K562 (cell line): Measurements from ENCODE around the gene COX10. TPM values are rescaled to one million over a fixed set of nuclear protein-coding genes. Genes with fewer than 3 reads are reported as not detected.

ENCODE experiments used
- BCL6 ChIP-seq: fragments of 250-450 bp; sonication (Bioruptor Pico); IDR thresholded peaks from 2 replicates; pipeline ENCODE4 v1.4.0; 2020
- CXXC5 ChIP-seq: fragments of 250-450 bp; sonication (Bioruptor Pico); IDR thresholded peaks from 2 replicates; pipeline ENCODE4 v1.8.0; 2022; ENCODE audit warnings: inconsistent platforms, mild to moderate bottlenecking, moderate library complexity
- E4F1 ChIP-seq: fragments of 250-450 bp; sonication (Bioruptor Pico); IDR thresholded peaks from 2 replicates; pipeline ENCODE4 v1.5.0; 2021; ENCODE audit warnings: mild to moderate bottlenecking, borderline replicate concordance
- ELF2 ChIP-seq: fragments of 250-450 bp; sonication (Bioruptor Pico); IDR thresholded peaks from 2 replicates; pipeline ENCODE4 v1.5.0; 2021; ENCODE audit warnings: mild to moderate bottlenecking
- EP400 ChIP-seq: fragments of 450-650 bp; IDR thresholded peaks from 2 replicates; pipeline ENCODE4 v1.6.1; 2017; ENCODE audit warnings: antibody characterized with exemption, mild to moderate bottlenecking, moderate library complexity
- ETS1 ChIP-seq: conservative IDR thresholded peaks from 2 replicates; pipeline ENCODE4 v1.6.1; 2011; ENCODE audit warnings: low read depth, mild to moderate bottlenecking, low read length; ENCODE audit not compliant: control insufficient read depth
- FOXK2 ChIP-seq, 2 experiments: fragments of 450-650 bp; IDR thresholded peaks in 1 of 2; conservative IDR thresholded peaks in 1 of 2; 2 replicates each; pipeline ENCODE4 v1.6.1; 2016; ENCODE audit warnings: low read depth in 2 of 2, mild to moderate bottlenecking in 1 of 2
- GABPB1 ChIP-seq: sonication (generic); formaldehyde crosslinking; IDR thresholded peaks from 2 replicates; pipeline ENCODE4 v1.8.0; 2022; ENCODE audit warnings: mild to moderate bottlenecking, missing genetic modification reagents
- KAT8 ChIP-seq: fragments of 450-650 bp; IDR thresholded peaks from 2 replicates; pipeline ENCODE4 v1.6.1; 2016; ENCODE audit warnings: low read depth, mild to moderate bottlenecking
- L3MBTL2 ChIP-seq: fragments of 450-650 bp; IDR thresholded peaks from 2 replicates; pipeline ENCODE4 v1.6.1; 2016; ENCODE audit warnings: mild to moderate bottlenecking, moderate library complexity
- MAX ChIP-seq: sonication (generic); formaldehyde crosslinking; IDR thresholded peaks from 2 replicates; pipeline ENCODE4 v1.9.0; 2022; ENCODE audit warnings: mild to moderate bottlenecking, missing genetic modification reagents
- PKNOX1 ChIP-seq: fragments of 450-650 bp; IDR thresholded peaks from 2 replicates; pipeline ENCODE4 v1.6.1; 2016
- PTRF ChIP-seq: fragments of 450-650 bp; IDR thresholded peaks from 2 replicates; pipeline ENCODE4 v1.6.1; 2016; ENCODE audit warnings: mild to moderate bottlenecking, missing genetic modification characterization, missing compliant biosample characterization
- PURB ChIP-seq: sonication (generic); formaldehyde crosslinking; IDR thresholded peaks from 2 replicates; pipeline ENCODE4 v1.9.0; 2021; ENCODE audit warnings: low read depth, mild to moderate bottlenecking, missing genetic modification reagents
- RAD21 ChIP-seq, 2 experiments: fragments of 250-450 bp in 1 of 2; fragments of 450-650 bp in 1 of 2; sonication (Bioruptor Pico) in 1 of 2; formaldehyde crosslinking in 1 of 2; IDR thresholded peaks in 1 of 2; conservative IDR thresholded peaks in 1 of 2; 2 replicates each; pipeline versions ENCODE4 v1.4.0 to v1.8.0; 2020 to 2022; ENCODE audit warnings: mild to moderate bottlenecking in 2 of 2, moderate library complexity in 1 of 2
- SAP30 ChIP-seq: fragments of 200-600 bp; sonication (generic); IDR thresholded peaks from 2 replicates; pipeline ENCODE4 v1.6.1; 2012; ENCODE audit warnings: borderline replicate concordance, low read depth, mild to moderate bottlenecking, moderate library complexity, low read length, control low read depth, inconsistent platforms; ENCODE audit not compliant: insufficient read depth, poor library complexity, severe bottlenecking
- TFAM ChIP-seq: fragments of 250-450 bp; sonication (Bioruptor Pico); conservative IDR thresholded peaks from 2 replicates; pipeline ENCODE4 v1.5.0; 2021; ENCODE audit warnings: mild to moderate bottlenecking, moderate library complexity
- TOE1 ChIP-seq, 2 experiments: fragments of 450-650 bp in 1 of 2; sonication (generic) in 1 of 2; formaldehyde crosslinking in 1 of 2; IDR thresholded peaks; 2 replicates each; pipeline versions ENCODE4 v1.7.1 to v1.8.0; 2016 to 2022; ENCODE audit warnings: borderline replicate concordance in 2 of 2, mild to moderate bottlenecking in 2 of 2, antibody characterized with exemption in 1 of 2, inconsistent platforms in 1 of 2, low read depth in 1 of 2, missing genetic modification reagents in 1 of 2, moderate library complexity in 1 of 2
- ZBED1 ChIP-seq: IDR thresholded peaks from 2 replicates; pipeline ENCODE4 v1.6.1; 2014
- ZBTB7A ChIP-seq: IDR thresholded peaks from 2 replicates; pipeline ENCODE4 v1.6.1; 2011; ENCODE audit warnings: low read depth, mild to moderate bottlenecking, low read length, moderate library complexity, borderline replicate concordance; ENCODE audit not compliant: control insufficient read depth
- ZNF140 ChIP-seq: fragments of 250-450 bp; sonication (Bioruptor Pico); IDR thresholded peaks from 2 replicates; pipeline ENCODE4 v1.8.0; 2021; ENCODE audit warnings: moderate library complexity, mild to moderate bottlenecking, inconsistent platforms
- ZNF354B ChIP-seq: fragments of 250-450 bp; sonication (Bioruptor Pico); IDR thresholded peaks from 2 replicates; pipeline ENCODE4 v1.4.0; 2020
- polyA plus RNA-seq, 8 experiments: library from polyadenylated mRNA; depleted of rRNA in 4 of 8; stranded (reverse) in 5 of 8; unstranded in 3 of 8; fragments of >200 nt; fragmentation: Nextera tagmentation in 2 of 8; fragmentation: Illumina TruSeq in 1 of 8; extraction: Ambion mirVana in 2 of 8; extraction: Trizol in 1 of 8; gene quantifications; 2 replicates each; pipeline versions ENCODE4 v1.2.1 to v1.2.3, GENCODE V29; 2011 to 2014; ENCODE audit warnings: inconsistent platforms in 1 of 8, missing spikeins in 1 of 8
- total RNA-seq, 7 experiments: library from RNA; depleted of rRNA in 6 of 7; stranded (reverse); fragments of >200 nt in 6 of 7; fragmentation: Illumina TruSeq in 2 of 7; extraction: Trizol in 2 of 7; gene quantifications; 2 replicates each; pipeline versions ENCODE4 v1.2.1 to v1.2.3, GENCODE V29; 2011 to 2021; ENCODE audit warnings: low replicate concordance in 1 of 7

The COX10 gene
- total and polyA plus RNA-seq, 9 of the 15 experiments (the other 6 are each of a cell fraction or from before 2014, with no cell fraction given): 10.3 to 26.4 (median 17.8) TPM

GRCh38 chr17:14069251-14070021 lies at the start of gene COX10 (continued):
- TF ChIP-seq EP400 (peak; percentile 95), ZNF140 (CRISPR knock-in tag) (no peak), GABPB1 (peak; percentile 94), CXXC5 (CRISPR knock-in tag) (peak; percentile 41; the same call in 1 of the 2 replicates), RAD21 (CRISPR knock-in tag; conservative IDR thresholded peaks at IDR 0.05 in 1 of 2, IDR thresholded peaks at IDR 0.05 in 1 of 2) (no peak), ZNF354B (no peak), KAT8 (no peak), TFAM (CRISPR knock-in tag) (no peak), E4F1 (CRISPR knock-in tag) (no peak), PTRF (tag) (no peak), ETS1 (peak; percentile 78; the same call in 1 of the 2 replicates), L3MBTL2 (peak; percentile 25; the same call in 1 of the 2 replicates), PURB (CRISPR knock-in tag) (no peak), ZBED1 (no peak), TOE1 (IDR thresholded peaks at IDR 0.05; ENCODE audit: borderline replicate concordance) (peak; percentile 55; the same call in 1 of the 2 replicates), TOE1 (CRISPR knock-in tag; IDR thresholded peaks at IDR 0.05; ENCODE audit: borderline replicate concordance, low read depth) (no peak), FOXK2 (conservative IDR thresholded peaks at IDR 0.05 in 1 of 2, IDR thresholded peaks at IDR 0.05 in 1 of 2; ENCODE audit: low read depth in 2 of 2) (0 out of 4 replicates have a peak, but pooled peaks of 1 of the 2 experiments have one; percentile 51), MAX (CRISPR knock-in tag) (peak; percentile 87; the same call in 1 of the 2 replicates), ZBTB7A (no peak), SAP30 (peak; percentile 91), PKNOX1 (peak; percentile 79), BCL6 (no peak), ELF2 (CRISPR knock-in tag) (peak; percentile 60; the same call in 1 of the 2 replicates)
